ENCODE results near the gene ITGB3BP.
"Not testable (repeated sequence)": the region's sequence is repeated elsewhere in the genome, so short reads cannot be mapped to it uniquely, and the experiment has no call there.

The ITGB3BP gene, protein sequence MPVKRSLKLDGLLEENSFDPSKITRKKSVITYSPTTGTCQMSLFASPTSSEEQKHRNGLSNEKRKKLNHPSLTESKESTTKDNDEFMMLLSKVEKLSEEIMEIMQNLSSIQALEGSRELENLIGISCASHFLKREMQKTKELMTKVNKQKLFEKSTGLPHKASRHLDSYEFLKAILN

DNA sequence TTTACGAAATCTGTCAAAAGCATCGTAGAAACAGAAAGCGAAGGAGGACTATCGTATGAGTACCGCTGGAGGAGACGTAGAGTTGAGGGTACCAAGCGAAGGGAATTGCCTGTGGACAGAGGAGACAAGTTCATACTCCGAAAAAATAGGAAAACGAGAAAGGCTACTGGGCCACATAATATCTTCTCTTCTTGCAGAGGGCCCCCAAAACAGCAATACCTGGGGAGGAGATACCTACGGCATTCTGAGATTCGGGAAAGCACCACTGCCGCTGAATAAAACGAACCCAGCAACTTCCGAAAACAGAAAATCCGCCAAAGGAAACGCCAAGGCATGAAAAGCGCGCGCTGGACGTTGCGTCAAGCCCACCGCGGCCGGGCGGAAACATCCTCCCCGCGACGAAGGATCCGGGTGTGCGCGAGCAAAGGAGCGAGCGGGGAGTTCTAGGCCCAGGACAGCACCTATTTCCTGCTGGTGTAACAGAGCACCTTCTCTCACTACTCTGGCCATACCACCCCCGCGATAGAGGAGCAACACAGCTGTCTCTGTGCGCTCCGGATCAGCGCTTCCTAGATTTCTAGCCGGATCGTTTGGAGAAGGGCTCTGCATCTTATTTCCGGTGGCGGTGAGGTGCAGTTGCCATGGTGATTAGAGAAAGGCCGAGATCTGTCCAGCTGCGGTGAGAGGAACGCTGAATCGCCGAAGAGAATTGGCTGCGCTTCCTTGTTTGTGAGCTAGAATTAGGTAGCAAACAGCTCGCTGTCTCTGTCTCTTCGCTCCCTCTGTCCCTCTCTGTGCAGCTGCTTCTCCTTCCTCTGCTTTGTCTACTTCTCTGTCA lies at the start of gene ITGB3BP, which contains the start of gene EFCAB7:
ITGB3BP (minus strand) TSS at position 335 of the 838 bp plus-strand sequence; CDS start at position 243, 92 bp downstream.
EFCAB7 (plus strand) TSS at position 635 of the 838 bp plus-strand sequence. CDS start 2,048 bp downstream, outside the sequence.
- peak; percentile 86 for DNase-seq

DNA sequence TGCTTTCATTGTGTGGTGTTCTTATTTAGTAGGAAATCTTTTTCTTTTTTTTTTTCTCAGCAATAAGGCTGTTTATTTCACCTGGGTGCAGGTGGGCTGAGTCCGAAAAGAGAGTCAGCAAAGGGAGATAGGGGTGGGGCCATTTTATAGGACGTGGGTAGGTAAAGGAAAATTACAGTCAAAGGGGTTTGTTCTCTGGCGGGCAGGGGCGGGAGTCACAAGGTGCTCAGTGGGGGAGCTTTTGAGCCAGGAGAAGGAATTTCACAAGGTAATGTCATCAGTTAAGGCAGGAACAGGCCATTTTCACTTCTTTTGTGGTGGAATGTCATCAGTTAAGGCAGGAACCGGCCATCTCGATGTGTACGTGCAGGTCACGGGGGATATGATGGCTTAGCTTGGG lies 49.7 kb upstream of the ITGB3BP start:
- DNase-seq, result not testable (repeated sequence)

DNA sequence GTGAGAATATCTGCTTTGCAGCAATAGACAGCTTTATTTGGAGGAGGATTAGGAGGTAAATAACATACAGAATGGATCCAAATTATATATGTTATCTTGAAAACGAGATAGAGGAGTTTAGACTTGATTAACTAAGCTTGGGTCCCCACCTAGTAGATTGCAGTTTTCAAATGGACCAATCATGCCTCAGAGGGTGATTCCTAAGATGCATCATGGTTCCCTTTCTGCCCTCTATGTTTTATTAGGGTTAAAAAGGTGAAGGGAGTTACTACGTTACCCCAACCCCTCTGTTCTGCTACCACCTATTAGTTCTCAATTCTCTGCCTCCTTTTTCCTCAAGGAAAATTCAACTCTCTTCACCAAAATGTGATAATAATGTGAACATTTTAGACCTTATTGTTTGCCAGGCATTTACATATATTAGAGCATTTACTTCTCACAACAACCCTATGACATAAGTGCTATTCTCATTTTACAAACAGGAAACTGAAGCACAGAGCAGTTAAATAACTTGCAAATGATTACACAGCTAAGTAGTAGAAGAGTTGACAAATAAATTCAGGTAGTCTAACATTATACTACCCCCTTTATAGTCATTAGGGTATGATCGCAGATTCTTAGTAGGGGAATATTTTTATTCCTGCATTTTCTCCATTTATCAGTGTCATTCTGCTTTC lies 46.8 kb upstream of the ITGB3BP start:
- DNase-seq, result no peak

DNA sequence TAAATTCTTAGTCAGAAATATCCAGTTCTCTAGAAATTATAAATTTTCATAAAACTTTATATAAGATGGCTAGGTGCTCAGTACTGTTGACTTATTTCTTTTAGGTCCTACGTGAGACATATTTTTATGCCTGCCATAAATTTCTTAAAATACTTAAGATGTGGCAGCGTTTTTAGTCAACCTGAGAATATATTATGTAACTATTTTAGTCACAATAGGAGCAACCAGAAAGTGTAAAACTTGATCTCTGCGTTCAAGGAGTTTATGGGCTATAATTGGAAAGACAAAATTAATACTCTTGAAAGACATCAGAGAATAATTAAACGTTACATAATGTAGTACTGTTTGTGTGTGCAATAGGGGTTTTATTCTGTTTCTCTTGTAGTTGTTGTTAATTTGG lies 46.0 kb upstream of the ITGB3BP start:
- no peak for DNase-seq

DNA sequence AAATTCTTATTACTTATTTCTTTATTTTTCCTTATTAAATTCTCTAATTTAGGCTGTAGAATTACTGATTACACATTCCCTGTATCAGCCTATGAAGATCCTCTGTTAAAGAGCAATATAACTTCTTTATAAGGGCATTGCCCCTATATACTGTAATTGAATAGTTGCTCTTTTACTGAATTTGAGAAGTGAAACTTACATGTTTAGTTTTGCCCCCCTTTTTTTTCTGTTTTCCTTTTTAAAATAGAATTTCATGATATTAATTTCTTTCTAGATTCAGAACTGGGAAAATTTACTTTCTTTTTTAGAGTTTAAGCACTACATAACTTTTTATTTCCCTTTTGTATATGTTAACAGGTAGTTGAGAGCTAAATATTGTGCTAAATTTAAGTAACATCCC lies 40.7 kb upstream of the ITGB3BP start:
- DNase-seq, result no peak

DNA sequence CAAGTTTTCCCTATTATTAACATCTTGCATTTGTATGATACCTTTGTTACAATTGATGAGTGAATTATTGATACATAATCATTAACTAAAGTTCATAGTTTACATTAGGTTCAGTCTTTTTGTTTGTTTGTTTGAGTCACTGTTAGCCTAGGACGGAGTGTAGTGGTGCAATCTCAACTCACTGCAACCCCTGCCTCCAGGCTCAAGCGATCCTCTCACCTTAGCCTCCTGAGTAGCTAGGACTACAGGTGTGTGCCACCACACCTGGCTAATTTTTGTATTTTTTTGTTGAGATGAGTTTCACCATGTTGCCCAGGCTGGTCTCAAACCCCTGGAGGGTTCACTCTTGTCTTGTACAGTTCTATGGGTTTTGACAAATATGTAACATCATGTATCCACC lies 36.3 kb upstream of the ITGB3BP start:
- DNase-seq, result no peak

DNA sequence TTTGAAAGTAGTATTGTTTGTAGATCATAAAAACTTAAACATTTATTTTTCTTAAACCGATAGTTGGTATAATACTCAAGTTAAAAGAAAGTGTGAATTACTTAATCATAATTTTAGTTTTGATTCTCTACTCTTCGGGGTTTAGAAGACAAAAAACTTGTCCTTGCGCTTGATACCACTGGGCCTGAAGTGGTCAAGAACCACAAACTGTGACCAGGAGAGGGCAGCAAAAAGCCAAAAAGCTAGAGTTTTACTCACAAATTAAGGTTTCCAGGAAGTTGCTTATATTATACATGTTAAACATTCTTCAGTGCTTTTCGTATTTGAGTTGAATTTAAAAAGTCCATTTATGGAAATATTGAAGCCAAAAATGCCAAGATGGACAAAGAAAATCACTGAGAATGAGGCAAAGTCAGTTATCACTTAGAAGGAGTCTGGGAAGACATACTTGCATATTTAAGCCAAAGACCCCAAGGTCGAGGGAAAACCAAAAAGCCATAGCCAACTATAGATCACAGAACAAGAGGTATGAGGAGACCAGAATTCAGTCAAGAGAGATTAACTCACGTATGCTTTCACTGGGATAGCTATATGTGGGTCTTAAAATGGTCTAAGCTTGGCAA lies 34.5 kb upstream of the ITGB3BP start:
- DNase-seq, result peak; percentile 22 to 66

DNA sequence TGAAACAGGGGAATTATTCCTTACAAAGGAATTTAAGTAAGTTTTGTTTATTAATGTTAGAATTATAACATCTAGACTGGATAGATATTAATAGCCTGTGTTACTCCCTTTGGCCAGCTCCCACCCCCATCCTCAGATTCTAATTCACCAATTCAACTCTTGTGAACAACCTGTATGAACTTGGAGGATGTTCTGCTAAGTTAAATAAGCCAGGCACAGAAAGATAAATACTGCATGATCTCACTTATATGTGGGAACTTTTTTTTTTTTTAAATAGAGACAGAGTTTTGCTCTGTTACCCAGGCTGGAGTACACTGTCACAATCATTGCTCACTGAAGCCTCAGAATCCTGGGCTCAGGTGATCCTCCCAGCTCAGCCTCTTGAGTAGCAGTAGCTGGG lies 32.5 kb upstream of the ITGB3BP start:
- DNase-seq, result no peak

DNA sequence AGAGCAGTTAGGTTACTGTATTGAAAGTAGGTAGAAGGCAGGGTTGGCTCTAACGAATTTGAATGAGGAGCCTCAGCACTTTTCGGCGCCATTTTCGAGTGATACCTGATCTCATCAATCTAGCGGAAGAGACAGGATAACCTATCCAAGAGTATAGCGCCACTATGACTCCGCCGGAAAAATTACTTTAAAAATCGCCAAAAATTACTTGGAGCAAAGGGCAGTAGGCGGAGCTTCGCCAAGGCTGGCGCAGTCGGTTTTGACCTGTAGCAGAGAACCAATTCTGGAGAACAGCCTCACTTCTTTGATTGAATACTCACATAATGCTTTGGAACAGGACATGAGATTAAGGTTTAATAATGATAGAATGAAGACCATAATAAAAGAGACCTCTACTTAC lies 25.9 kb upstream of the ITGB3BP start:
- DNase-seq, result no peak

DNA sequence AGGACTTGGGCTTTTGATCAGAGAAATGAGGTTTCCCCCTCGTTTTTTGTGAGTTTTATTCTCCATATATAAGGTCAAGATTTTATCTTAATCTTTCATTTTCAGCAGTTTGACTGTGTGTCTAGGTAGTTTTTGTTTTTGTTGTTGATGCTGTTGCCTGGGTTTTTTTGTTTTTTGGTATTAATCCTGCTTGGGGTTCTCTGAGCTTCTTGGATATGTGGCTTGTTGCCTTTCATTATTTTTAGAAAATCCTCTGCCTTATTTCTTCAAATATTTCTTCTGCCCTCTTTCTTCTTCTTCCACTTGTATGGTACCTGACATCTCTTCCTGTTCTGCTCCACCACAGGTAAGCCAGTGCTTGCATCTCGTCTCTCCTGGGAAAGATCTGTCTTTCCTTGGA lies 25.3 kb upstream of the ITGB3BP start:
- no peak for DNase-seq

DNA sequence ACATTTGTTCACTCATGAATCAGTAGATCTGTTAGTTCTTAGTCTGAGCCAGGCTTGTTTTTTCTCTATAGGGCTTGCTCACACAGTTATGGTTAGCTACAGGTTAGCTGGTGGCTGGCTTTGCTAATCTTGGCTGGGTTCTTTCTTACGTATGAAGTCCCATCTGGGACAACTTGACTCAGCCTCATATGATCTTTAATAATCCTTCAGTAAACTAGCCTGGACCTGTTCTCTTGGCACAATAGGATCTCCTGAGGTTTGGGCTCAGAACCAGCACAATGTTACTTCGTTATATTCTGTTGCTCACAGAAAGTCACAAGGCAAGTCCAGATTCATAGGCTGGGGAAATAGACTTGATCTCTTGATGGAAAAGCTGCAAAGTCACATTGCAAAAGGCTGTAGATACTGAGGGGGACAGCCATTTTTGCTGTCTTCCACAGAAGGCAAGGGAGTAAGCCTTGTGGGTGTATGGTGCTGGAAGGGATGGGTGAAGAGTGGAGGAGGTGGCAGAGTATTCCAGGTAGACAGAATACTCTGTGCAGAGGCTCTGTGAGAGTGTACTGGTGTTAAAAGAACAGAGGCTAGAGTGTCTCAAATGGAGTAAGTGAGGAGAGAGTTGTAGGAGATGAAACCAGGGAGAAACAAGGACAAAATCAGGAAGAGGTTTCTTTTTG lies 24.7 kb upstream of the ITGB3BP start:
- no peak for DNase-seq

DNA sequence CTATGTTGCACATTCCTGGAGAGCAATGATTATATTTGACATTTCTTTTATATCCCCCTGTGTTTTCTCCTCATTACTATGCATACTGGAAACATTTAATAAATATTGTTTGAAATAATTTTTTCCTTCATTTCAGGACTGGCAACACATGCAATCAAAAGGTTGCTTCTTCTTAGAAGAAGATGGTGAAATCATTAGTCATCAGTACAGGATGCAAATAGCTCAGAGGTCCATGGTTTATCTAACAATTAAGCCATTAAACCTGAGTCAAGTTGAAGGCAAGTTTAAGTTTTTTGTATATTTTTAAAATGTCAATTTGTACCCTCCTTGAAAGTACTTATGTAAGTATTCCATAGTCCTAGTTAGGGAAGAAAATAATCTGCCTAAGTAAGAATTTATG lies 22.8 kb upstream of the ITGB3BP start:
- no peak for DNase-seq

DNA sequence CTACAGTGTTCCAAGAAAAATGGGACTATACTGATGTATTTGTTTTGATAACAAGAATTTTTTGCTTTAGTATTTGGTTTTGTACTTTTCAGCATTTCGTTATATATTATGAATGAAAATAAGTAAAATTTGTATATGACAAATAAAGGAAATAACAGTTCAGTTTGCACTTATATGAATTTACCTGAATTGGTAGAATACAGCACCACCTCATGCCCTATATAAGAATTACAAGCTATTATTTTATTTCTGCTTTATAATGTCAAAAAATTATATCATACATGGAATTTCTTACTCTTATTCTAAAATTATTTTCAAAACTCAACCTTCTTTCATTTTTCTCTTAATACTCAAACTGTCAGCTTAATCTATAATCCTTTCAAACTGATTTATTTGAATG lies 14.9 kb upstream of the ITGB3BP start:
- DNase-seq, result peak in 1 of 2 donors; percentile 42

DNA sequence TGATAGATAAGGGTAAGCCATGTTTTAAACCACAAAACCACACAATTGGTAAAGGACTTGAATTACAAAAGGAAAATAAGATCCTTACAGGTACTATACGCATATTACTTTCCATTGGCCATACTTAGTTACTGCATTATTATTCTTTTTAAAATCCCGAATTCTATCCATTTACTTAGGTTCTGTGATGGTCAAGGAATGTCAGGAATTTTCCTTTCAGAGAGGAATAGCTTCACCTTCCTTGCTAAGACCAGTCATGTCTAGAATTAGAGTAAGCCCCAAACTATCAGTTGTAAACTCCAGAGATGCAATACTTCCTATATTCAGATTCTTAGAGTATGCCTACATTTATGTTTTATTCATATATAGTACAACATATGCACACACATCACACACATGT lies 14.0 kb upstream of the ITGB3BP start:
- no peak for DNase-seq

DNA sequence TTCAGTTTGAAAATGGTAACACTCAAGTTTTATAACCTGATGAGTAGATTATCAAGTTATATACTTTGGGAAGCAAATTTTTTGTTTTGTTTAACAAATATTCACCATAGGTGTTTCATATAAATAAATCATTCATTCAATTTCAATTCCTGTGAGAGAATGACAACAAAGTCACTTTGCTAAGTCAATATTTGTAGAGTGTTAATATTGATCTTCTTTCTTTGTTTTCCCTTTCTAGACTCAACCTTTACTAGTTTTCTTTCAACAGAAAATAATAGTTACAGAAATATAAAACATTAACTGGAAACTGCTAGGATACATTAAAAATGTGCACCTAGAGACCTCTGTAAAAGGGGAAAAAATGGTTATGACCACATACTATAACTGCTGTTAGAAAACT lies 11.4 kb upstream of the ITGB3BP start:
- DNase-seq, result no peak

DNA sequence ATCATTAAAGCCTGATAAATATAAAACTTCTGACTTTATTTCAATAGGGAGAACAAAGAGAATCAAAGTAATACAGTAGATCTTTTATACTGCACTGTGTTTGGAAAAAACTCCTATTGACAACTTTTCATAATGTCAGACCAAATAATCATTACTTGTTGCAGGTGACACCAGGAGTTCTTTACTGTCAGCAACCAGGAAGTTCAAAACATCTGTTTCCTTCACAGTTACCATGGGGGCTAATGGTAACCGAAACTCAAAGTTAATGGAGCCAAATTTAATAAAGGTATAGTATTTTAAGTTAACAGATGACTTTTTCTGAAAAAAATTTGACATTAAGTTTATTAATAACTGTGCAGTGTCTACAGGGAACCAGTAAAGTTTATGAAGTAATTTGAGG lies 10.9 kb upstream of the ITGB3BP start:
- DNase-seq, result no peak

DNA sequence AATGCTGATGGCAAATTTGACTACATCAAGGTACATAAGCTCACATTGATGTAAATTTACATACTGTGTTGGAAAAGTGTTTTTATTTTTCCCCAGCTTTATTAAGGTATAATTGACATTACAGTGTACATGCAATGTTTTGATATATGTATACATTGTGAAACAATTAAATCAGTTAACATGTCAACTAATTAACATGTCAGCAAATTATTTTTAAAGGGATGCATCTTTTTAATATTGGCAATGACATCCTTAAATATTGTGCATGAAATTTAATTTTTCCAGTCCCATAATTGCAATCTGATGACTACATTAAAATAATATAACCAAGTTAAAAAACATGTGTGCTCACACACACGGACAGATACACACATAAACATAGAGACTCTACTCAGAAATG lies 9.7 kb upstream of the ITGB3BP start:
- DNase-seq, result no peak

DNA sequence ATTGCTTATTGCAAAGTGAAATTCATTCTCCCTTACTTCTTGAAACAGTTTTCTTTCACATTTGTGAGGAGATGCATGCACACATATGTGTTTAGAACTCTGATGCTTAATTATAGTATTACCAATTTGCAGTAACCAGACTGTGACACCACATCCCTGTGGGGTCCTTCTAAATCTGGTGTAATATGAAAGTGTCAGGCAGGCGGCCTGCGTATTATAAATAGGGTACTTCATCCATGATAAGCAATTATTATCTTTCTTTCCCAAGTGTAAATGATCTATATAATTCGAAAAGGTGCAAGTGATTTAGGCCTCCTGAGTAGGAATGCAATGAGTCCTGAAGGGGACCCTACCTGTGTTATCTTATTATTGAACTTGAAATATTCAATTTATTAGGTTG lies 1.2 kb upstream of the ITGB3BP start:
- DNase-seq, result no peak

DNA sequence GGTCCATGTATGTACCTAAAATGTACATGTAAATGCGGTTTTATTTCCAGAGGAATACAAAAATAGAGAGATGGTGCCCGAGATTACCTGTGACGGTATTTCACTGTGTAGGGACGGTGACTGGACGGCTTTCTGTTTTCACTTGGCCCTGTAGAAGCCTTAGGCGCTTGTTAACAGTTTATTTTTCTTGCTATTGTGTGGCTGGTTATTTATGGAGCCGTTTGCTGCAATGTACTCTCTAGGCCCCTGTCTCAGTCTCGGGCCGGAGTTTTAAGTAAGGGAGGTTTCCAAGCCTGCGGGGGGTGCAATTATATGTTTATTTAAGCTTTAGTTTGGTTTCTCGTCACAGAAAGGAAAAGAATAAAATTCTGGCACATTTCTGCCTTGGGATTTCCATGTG lies 713 bp upstream of the ITGB3BP start:
- no peak for DNase-seq

DNA sequence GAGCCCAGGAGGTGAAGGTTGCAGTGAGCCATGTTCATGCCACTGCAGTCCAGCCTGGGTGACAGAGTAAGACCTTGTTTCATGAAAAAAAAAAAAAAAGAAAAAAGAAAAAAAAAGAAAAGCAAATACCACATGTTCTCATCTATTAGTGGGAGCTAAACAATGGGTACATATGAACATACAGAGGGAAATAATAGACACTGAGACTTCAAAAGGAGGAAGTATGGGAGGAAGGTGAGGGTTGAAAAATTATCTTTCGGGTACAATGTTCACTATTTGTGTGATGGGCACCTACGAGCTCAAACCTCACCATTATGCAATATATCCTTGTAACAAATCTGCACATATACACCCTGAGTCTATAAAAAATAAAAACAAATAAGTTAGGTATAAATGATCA lies 6.4 kb downstream of the ITGB3BP start:
- DNase-seq, result no peak

DNA sequence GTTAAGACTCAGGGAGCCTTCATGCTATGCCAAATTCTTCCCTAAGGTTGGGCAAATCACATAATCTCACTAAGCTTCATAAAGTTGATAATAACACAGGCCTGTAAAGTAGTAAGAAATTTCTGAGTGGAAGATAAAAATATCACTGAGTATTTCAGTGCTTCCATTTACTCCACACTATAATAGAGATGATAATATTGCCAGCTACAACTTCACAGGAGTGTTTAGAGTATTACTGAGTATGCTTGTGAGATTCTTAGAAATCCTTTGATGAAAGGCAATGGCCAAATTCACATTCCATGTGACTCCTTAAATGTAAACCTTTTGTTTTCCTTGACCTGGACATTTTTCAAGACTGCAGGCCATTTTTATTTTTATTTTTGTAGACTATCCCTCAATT lies 10.4 kb downstream of the ITGB3BP start:
- DNase-seq, result no peak

DNA sequence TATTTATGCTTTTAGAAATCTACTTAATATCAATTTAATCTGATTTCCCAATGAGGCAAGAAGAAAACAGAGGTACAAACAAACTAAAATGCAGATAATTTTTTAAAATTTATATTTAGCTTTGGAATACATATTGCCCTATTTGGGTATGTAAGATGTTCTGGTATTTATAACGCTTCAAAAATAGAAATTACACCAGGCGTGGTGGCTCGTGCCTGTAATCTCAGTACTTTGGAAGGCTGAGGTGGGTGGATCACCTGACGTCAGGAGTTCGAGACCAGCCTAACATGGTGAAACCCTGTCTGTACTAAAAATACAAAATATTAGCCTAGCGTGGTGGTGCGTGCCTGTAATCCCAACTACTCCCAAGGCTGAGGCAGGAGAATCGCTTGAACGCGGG lies 13.3 kb downstream of the ITGB3BP start:
- DNase-seq, result no peak

DNA sequence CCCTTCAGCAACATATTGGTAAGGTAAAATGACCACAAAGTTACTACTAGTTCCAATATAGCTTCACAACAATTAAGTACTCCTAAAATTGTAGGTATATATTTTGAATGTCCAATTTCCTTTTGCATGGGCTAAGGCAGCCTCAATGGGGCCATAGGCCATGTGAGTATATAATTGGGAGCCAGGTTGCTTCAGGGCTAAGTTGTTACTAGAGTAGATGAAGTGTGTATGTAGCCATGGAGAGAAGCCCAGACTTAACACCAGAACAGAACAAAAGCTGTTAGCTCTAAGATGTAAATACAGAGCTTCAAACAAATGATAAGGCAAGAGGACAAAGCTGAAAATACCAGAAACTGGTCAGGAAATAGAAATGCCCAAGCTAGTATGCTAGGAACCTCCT lies 16.2 kb downstream of the ITGB3BP start:
- DNase-seq, result no peak
